ENCODE data around the gene CAMTA1.

Gene CAMTA1

GRCh38 chr1:7196036-7196911, 411.0 kb downstream of the CAMTA1 start:
- DNase-seq (ENCODE audit: low read depth), result no peak

- DNase-seq (ENCODE audit: low read depth), result no peak
Observed at GRCh38 chr1:7198664-7199063, 413.4 kb downstream of the CAMTA1 start.

- no peak for DNase-seq (ENCODE audit: low read depth)
Observed at GRCh38 chr1:7199077-7199779, 414.0 kb downstream of the CAMTA1 start.

GRCh38 chr1:7207875-7208646, 422.8 kb downstream of the CAMTA1 start:
- no peak for DNase-seq (ENCODE audit: low read depth)

- DNase-seq (ENCODE audit: low read depth), result no peak
Observed at GRCh38 chr1:7208647-7209180, 423.5 kb downstream of the CAMTA1 start.

DNA sequence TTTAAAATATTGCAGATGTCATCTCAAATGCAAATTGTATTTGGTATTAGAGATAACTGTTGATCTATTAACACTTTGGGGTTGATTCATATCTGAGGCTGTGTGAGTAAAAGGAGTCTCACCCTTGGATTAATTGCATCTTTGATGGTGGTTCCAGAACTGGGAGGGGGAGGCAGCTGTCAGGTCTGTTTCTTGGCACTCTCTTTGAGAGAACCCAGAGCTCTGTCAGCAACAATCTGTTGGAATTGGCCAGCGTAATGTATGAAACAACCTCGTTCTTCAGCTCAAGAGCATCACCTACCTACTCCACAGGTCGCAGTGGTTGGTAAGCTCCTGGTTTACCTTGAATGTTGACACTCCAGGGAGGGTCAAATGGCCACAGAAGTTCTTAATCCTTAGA, 424.1 kb downstream of the CAMTA1 start:
- DNase-seq (ENCODE audit: low read depth), result no peak

- DNase-seq (ENCODE audit: low read depth), result no peak
Observed at GRCh38 chr1:7218210-7218832, 433.1 kb downstream of the CAMTA1 start.

- no peak for DNase-seq (ENCODE audit: low read depth)
Observed at GRCh38 chr1:7219031-7219430, 433.8 kb downstream of the CAMTA1 start.

GRCh38 chr1:7220007-7220406, 434.8 kb downstream of the CAMTA1 start:
- no peak for DNase-seq (ENCODE audit: low read depth)

- no peak for DNase-seq (ENCODE audit: low read depth)
Observed at GRCh38 chr1:7220712-7221252, 435.5 kb downstream of the CAMTA1 start.

DNA sequence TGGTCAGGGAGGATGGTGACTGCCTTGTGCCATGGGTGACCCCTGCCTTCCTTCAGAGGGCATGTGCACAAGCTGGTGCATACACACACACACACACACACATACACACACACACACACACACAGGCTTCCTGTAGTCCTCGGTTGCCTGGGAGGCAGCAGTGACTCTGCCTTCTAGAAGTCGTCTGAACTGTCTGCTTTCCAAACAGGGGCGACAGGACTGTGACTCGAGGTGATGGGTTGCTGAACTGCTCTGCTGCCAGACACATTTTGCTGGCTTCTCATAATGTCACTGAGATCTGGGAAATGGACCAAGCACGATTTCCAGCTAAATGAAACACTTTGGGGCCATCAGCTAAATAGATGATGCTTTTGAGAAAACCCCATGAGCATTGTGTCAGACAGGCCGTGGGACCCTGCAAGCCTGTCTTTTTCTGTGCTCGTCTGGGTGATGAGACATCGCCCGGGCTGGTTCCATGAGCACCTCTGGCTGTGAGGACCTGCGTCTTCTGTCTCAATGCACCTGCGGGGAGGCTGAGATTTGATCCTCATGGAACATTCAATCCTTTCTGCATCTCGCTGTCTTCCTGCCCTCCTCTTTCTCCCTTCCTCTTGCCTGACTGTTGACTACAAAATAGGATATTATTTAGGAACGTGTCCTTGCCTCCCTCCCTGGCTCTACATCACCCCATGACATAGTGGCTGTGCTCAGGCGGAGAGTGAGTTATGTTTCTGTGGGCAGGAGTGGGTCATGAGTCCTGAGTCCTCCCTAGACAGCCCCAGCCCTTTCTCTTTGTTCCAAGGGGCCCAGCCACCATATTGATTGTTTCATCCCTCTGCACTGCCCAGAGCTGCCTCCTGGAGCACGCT, 436.8 kb downstream of the CAMTA1 start:
- DNase-seq (ENCODE audit: low read depth), result no peak

GRCh38 chr1:7222695-7223015, 437.4 kb downstream of the CAMTA1 start:
- no peak for DNase-seq (ENCODE audit: low read depth)

- DNase-seq (ENCODE audit: low read depth), result no peak
Observed at GRCh38 chr1:7223334-7224080, 438.3 kb downstream of the CAMTA1 start.

- DNase-seq (ENCODE audit: low read depth), result no peak
Observed at GRCh38 chr1:7224081-7224534, 438.9 kb downstream of the CAMTA1 start.

GRCh38 chr1:7224644-7225043, 439.4 kb downstream of the CAMTA1 start:
- DNase-seq (ENCODE audit: low read depth), result no peak

- no peak for DNase-seq (ENCODE audit: low read depth)
Observed at GRCh38 chr1:7225711-7226505, 440.7 kb downstream of the CAMTA1 start.

DNA sequence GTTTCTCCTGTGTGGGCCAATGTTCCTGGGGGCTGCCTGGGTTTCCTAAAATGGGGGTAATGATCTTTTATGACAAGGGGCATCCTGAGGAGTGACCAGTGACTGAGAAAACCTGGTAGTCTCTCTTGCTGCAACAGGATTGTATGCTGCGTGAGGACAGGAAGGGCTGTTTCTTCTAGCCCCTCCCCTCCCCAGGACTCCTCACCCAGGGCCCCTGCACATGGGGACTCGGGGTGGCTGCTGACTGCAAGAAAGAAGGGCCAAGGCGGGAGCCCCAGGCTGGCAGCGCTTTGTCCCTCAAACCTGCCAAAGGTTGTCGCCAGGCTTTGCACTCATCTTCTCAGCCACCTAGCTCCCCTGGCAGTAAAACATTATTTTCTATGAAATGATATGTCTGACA, 442.4 kb downstream of the CAMTA1 start:
- DNase-seq (ENCODE audit: low read depth), result no peak

DNA sequence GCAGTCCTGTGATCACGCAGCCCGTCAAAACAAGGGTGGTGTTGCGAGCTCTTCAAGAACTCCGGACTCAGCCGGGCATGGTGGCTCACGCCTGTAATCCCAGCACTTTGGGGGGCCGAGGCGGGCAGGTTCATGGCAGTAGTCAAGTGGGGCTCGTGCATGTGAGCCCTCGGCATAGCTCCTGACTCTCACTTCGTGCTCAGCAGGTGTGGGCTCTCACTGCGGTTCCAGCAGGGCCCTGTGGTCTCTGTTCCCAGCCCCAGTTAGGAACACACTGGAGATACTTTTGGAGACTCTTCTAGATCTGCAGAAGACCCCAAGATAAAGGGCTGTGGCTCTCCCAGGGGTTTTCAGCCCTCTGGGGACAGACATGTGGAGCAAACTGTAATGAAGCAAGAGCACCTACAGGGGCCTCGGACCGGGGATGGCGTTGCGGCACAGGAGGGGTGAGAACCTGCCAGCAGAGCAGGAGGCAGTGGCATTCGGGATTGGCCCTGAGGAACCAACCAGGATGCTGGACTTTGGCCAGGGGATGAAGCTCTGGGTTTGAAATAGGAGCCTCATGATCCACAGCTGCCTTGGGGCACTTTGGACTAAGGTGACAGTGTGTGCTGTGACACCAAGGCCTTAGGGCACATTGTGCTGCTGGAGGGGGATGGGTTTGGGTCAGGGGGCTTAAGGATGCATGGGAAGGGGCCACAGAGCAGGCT, 443.2 kb downstream of the CAMTA1 start:
- DNase-seq (ENCODE audit: low read depth), result no peak

All from stimulated activated CD8-positive, alpha-beta memory T cell treated with anti-CD3 and anti-CD28 coated beads, Interleukin-12 subunit alpha, Interleukin-12 subunit beta, amount 100 ng/mL, for 1 hour (primary cell).